ENCODE measurements around the gene UBR4.

Gene UBR4

DNA sequence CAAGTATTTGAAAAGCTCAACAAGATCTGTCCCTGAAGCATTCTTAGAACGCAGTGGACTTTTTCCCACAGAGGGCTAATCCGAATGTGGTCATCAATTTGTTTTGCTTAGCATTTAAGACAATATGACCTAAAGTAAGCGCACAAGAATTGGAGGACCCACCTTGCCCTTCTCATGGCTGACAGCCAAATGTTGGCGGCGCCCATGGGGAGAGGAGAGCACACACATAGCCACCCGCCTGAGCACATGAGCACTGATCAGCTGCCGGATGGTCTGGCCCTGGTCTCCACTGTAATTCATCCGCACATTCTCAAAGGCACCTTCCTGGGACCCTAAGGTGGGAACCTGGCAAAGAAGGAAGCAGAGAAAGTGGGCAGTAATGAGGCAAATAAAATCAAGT lies 52.4 kb downstream of the UBR4 start:
- H3K4me3 ChIP-seq (ENCODE audit: low read depth in 1 of 5, low read length in 5 of 5) = no peak overlapping the region
- peaks cover 6 to 60% (median 29%) of the 10 kb centered on the region in 5 donors for H3K4me1 ChIP-seq (ENCODE audit: control insufficient read depth in 5 of 5, insufficient read depth in 5 of 5, low read length in 5 of 5)
- H3K36me3 ChIP-seq (ENCODE audit: control insufficient read depth in 5 of 5, insufficient read depth in 5 of 5, low read length in 5 of 5) = peaks cover 52 to 99% (median 91%) of the 10 kb centered on the region in 5 donors
- peak overlapping the region; percentile 77 for H3K27ac ChIP-seq (ENCODE audit: low read depth, low read length)
- no peaks in the 10 kb centered on the region for H3K27me3 ChIP-seq (ENCODE audit: control insufficient read depth in 5 of 5, insufficient read depth in 4 of 5, low read length in 5 of 5)
- H3K9ac ChIP-seq (ENCODE audit: low read length in 5 of 5) = peak overlapping the region in 1 of 5 donors; percentile 37
- no peaks in the 10 kb centered on the region for H3K9me3 ChIP-seq (ENCODE audit: control insufficient read depth in 5 of 5, low read length in 5 of 5)

GRCh38 chr1:19156676-19157075 lies 53.4 kb downstream of the UBR4 start:
- peaks cover 6 to 70% (median 29%) of the 10 kb centered on the region in 5 donors for H3K4me1 ChIP-seq (ENCODE audit: control insufficient read depth in 5 of 5, insufficient read depth in 5 of 5, low read length in 5 of 5)
- H3K36me3 ChIP-seq (ENCODE audit: control insufficient read depth in 5 of 5, insufficient read depth in 5 of 5, low read length in 5 of 5) = peaks cover 53 to 99% (median 91%) of the 10 kb centered on the region in 5 donors
- peak overlapping the region in 2 of 5 donors; percentile 22 to 37 for H3K9ac ChIP-seq (ENCODE audit: low read length in 5 of 5)
- H3K4me3 ChIP-seq (ENCODE audit: low read depth in 1 of 5, low read length in 5 of 5) = no peak overlapping the region
- no peaks in the 10 kb centered on the region for H3K27me3 ChIP-seq (ENCODE audit: control insufficient read depth in 5 of 5, insufficient read depth in 4 of 5, low read length in 5 of 5)
- H3K27ac ChIP-seq (ENCODE audit: low read depth, low read length) = peak overlapping the region; percentile 77
- no peaks in the 10 kb centered on the region for H3K9me3 ChIP-seq (ENCODE audit: control insufficient read depth in 5 of 5, low read length in 5 of 5)

- Histone ChIP-seq H3K4me3 (ENCODE audit: low read depth in 1 of 5, low read length in 5 of 5) (no peak overlapping the region), H3K27ac (ENCODE audit: low read depth, low read length) (peak overlapping the region; percentile 77), H3K4me1 (ENCODE audit: control insufficient read depth in 5 of 5, insufficient read depth in 5 of 5, low read length in 5 of 5) (peaks cover 6 to 74% (median 29%) of the 10 kb centered on the region in 5 donors), H3K27me3 (ENCODE audit: control insufficient read depth in 5 of 5, insufficient read depth in 4 of 5, low read length in 5 of 5) (no peaks in the 10 kb centered on the region), H3K36me3 (ENCODE audit: control insufficient read depth in 5 of 5, insufficient read depth in 5 of 5, low read length in 5 of 5) (peaks cover 54 to 99% (median 91%) of the 10 kb centered on the region in 5 donors), H3K9ac (ENCODE audit: low read length in 5 of 5) (no peak overlapping the region), H3K9me3 (ENCODE audit: control insufficient read depth in 5 of 5, low read length in 5 of 5) (no peaks in the 10 kb centered on the region)
Observed at GRCh38 chr1:19154876-19155275, 55.2 kb downstream of the UBR4 start.

- peaks cover 6 to 68% (median 29%) of the 10 kb centered on the region in 5 donors for H3K4me1 ChIP-seq (ENCODE audit: control insufficient read depth in 5 of 5, insufficient read depth in 5 of 5, low read length in 5 of 5)
- no peak overlapping the region for H3K4me3 ChIP-seq (ENCODE audit: low read depth in 1 of 5, low read length in 5 of 5)
- no peak overlapping the region for H3K27ac ChIP-seq (ENCODE audit: low read depth, low read length)
- no peaks in the 10 kb centered on the region for H3K27me3 ChIP-seq (ENCODE audit: control insufficient read depth in 5 of 5, insufficient read depth in 4 of 5, low read length in 5 of 5)
- H3K9ac ChIP-seq (ENCODE audit: low read length in 5 of 5) = no peak overlapping the region
- H3K9me3 ChIP-seq (ENCODE audit: control insufficient read depth in 5 of 5, low read length in 5 of 5) = no peaks in the 10 kb centered on the region
- H3K36me3 ChIP-seq (ENCODE audit: control insufficient read depth in 5 of 5, insufficient read depth in 5 of 5, low read length in 5 of 5) = peaks cover 65 to 99% (median 93%) of the 10 kb centered on the region in 5 donors
Observed at GRCh38 chr1:19153169-19153568, 56.9 kb downstream of the UBR4 start.

GRCh38 chr1:19151537-19151936 lies 58.5 kb downstream of the UBR4 start:
- H3K9ac ChIP-seq (ENCODE audit: low read length in 5 of 5) = no peak overlapping the region
- peaks cover 75 to 100% (median 98%) of the 10 kb centered on the region in 5 donors for H3K36me3 ChIP-seq (ENCODE audit: control insufficient read depth in 5 of 5, insufficient read depth in 5 of 5, low read length in 5 of 5)
- H3K9me3 ChIP-seq (ENCODE audit: control insufficient read depth in 5 of 5, low read length in 5 of 5) = no peaks in the 10 kb centered on the region
- peaks cover 4 to 53% (median 16%) of the 10 kb centered on the region in 5 donors for H3K4me1 ChIP-seq (ENCODE audit: control insufficient read depth in 5 of 5, insufficient read depth in 5 of 5, low read length in 5 of 5)
- no peak overlapping the region for H3K27ac ChIP-seq (ENCODE audit: low read depth, low read length)
- H3K4me3 ChIP-seq (ENCODE audit: low read depth in 1 of 5, low read length in 5 of 5) = no peak overlapping the region
- H3K27me3 ChIP-seq (ENCODE audit: control insufficient read depth in 5 of 5, insufficient read depth in 4 of 5, low read length in 5 of 5) = no peaks in the 10 kb centered on the region

- H3K9ac ChIP-seq (ENCODE audit: low read length in 5 of 5) = no peak overlapping the region
- H3K27ac ChIP-seq (ENCODE audit: low read depth, low read length) = no peak overlapping the region
- peaks cover 0 to 35% (median 4%) of the 10 kb centered on the region in 5 donors for H3K4me1 ChIP-seq (ENCODE audit: control insufficient read depth in 5 of 5, insufficient read depth in 5 of 5, low read length in 5 of 5)
- peaks cover 78 to 100% (median 100%) of the 10 kb centered on the region in 5 donors for H3K36me3 ChIP-seq (ENCODE audit: control insufficient read depth in 5 of 5, insufficient read depth in 5 of 5, low read length in 5 of 5)
- H3K4me3 ChIP-seq (ENCODE audit: low read depth in 1 of 5, low read length in 5 of 5) = no peak overlapping the region
- H3K27me3 ChIP-seq (ENCODE audit: control insufficient read depth in 5 of 5, insufficient read depth in 4 of 5, low read length in 5 of 5) = no peaks in the 10 kb centered on the region
- H3K9me3 ChIP-seq (ENCODE audit: control insufficient read depth in 5 of 5, low read length in 5 of 5) = no peaks in the 10 kb centered on the region
Observed at GRCh38 chr1:19149736-19150135, 60.3 kb downstream of the UBR4 start.

- H3K9me3 ChIP-seq (ENCODE audit: control insufficient read depth in 5 of 5, low read length in 5 of 5) = no peaks in the 10 kb centered on the region
- peaks cover 60 to 94% (median 84%) of the 10 kb centered on the region in 5 donors for H3K36me3 ChIP-seq (ENCODE audit: control insufficient read depth in 5 of 5, insufficient read depth in 5 of 5, low read length in 5 of 5)
- no peaks in the 10 kb centered on the region for H3K27me3 ChIP-seq (ENCODE audit: control insufficient read depth in 5 of 5, insufficient read depth in 4 of 5, low read length in 5 of 5)
- no peak overlapping the region for H3K4me3 ChIP-seq (ENCODE audit: low read depth in 1 of 5, low read length in 5 of 5)
- H3K4me1 ChIP-seq (ENCODE audit: control insufficient read depth in 5 of 5, insufficient read depth in 5 of 5, low read length in 5 of 5) = peaks cover 0 to 19% (median 4%) of the 10 kb centered on the region in 5 donors
- H3K27ac ChIP-seq (ENCODE audit: low read depth, low read length) = peak overlapping the region; percentile 27
- H3K9ac ChIP-seq (ENCODE audit: low read length in 5 of 5) = peak overlapping the region in 2 of 5 donors; percentile 4 to 22
Observed at GRCh38 chr1:19140465-19140864, 69.6 kb downstream of the UBR4 start.

DNA sequence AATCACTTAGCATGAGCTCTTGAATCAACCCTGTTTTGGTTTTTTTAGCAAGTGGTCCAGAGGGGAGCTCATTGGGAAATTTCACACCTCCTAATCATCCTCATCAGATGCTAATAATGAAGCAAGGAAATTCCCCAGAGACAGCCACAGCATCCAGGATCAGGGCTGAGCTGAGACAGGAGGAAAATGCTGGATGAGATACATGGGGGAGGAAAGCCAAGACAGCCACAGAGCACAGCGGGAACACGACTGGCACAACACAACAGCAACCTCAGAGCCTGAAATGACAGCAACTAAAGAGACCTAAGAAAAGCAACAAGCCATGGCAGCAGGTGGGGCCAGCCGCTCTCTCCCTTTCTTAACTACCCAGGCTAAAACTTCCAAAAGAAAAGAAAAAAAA lies 70.4 kb downstream of the UBR4 start:
- H3K4me3 ChIP-seq (ENCODE audit: low read depth in 1 of 5, low read length in 5 of 5) = no peak overlapping the region
- peaks cover 0 to 19% (median 4%) of the 10 kb centered on the region in 5 donors for H3K4me1 ChIP-seq (ENCODE audit: control insufficient read depth in 5 of 5, insufficient read depth in 5 of 5, low read length in 5 of 5)
- no peaks in the 10 kb centered on the region for H3K9me3 ChIP-seq (ENCODE audit: control insufficient read depth in 5 of 5, low read length in 5 of 5)
- peak overlapping the region; percentile 27 for H3K27ac ChIP-seq (ENCODE audit: low read depth, low read length)
- H3K9ac ChIP-seq (ENCODE audit: low read length in 5 of 5) = no peak overlapping the region
- H3K36me3 ChIP-seq (ENCODE audit: control insufficient read depth in 5 of 5, insufficient read depth in 5 of 5, low read length in 5 of 5) = peaks cover 59 to 94% (median 80%) of the 10 kb centered on the region in 5 donors
- H3K27me3 ChIP-seq (ENCODE audit: control insufficient read depth in 5 of 5, insufficient read depth in 4 of 5, low read length in 5 of 5) = no peaks in the 10 kb centered on the region

DNA sequence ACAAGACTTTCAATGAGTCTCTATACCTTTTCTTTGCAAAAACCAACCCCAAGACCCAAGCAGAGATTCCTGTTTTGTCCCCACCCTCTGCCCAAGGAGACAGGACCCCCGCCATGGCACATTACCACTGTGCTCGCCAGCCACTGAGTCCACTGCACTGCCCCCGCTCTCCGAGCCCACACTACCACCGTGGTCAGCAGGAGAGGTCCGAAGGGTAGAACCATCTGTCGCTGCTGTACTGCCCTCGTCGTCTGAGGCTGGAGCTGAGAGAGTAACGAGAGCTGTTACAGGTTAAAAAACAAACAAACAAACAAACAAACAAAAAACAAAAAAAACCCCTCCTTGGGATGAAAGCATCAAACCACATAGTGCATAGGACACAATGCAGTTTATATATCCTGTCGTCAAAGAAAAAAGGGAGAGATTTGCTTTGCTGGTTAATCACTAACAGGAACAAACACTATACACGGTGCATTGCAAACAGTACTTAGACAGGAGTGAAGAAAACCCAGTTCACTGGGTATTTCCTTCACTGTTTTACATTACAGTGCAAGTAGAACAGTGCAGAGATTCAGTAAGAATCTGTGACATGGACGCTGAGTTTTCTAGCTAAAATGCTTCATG lies 71.0 kb downstream of the UBR4 start:
- Histone ChIP-seq H3K36me3 (ENCODE audit: control insufficient read depth in 5 of 5, insufficient read depth in 5 of 5, low read length in 5 of 5) (peaks cover 58 to 94% (median 80%) of the 10 kb centered on the region in 5 donors), H3K27me3 (ENCODE audit: control insufficient read depth in 5 of 5, insufficient read depth in 4 of 5, low read length in 5 of 5) (no peaks in the 10 kb centered on the region), H3K9ac (ENCODE audit: low read length in 5 of 5) (no peak overlapping the region), H3K4me1 (ENCODE audit: control insufficient read depth in 5 of 5, insufficient read depth in 5 of 5, low read length in 5 of 5) (peaks cover 0 to 19% (median 4%) of the 10 kb centered on the region in 5 donors), H3K27ac (ENCODE audit: low read depth, low read length) (no peak overlapping the region), H3K9me3 (ENCODE audit: control insufficient read depth in 5 of 5, low read length in 5 of 5) (no peaks in the 10 kb centered on the region), H3K4me3 (ENCODE audit: low read depth in 1 of 5, low read length in 5 of 5) (no peak overlapping the region)

DNA sequence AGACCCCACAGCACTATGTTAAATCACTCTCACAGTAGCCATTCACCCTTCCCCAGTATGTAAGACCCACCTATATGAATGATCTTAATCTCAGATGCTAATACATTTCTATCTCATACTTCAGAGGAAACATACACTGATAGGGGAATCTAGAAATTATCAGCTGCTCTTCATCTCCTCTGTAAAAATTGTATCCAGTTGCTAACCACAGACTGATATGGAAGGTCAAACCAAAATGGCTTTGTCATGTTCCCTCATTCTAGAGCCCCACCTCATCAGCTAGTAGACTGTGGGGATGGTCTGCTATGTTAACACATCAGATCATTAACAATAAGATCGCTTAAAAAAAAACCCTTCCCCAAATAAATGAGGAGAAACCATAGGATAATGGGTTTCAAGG lies 71.7 kb downstream of the UBR4 start:
- Histone ChIP-seq H3K4me3 (ENCODE audit: low read depth in 1 of 5, low read length in 5 of 5) (no peak overlapping the region), H3K9me3 (ENCODE audit: control insufficient read depth in 5 of 5, low read length in 5 of 5) (peaks cover 0 to 4% (median 3%) of the 10 kb centered on the region in 5 donors), H3K27ac (ENCODE audit: low read depth, low read length) (no peak overlapping the region), H3K4me1 (ENCODE audit: control insufficient read depth in 5 of 5, insufficient read depth in 5 of 5, low read length in 5 of 5) (peaks cover 0 to 19% (median 4%) of the 10 kb centered on the region in 5 donors), H3K9ac (ENCODE audit: low read length in 5 of 5) (no peak overlapping the region), H3K36me3 (ENCODE audit: control insufficient read depth in 5 of 5, insufficient read depth in 5 of 5, low read length in 5 of 5) (peaks cover 53 to 91% (median 78%) of the 10 kb centered on the region in 5 donors), H3K27me3 (ENCODE audit: control insufficient read depth in 5 of 5, insufficient read depth in 4 of 5, low read length in 5 of 5) (no peaks in the 10 kb centered on the region)

Measured in subcutaneous abdominal adipose tissue (tissue), 5 donors.